ENCODE results near the gene P4HA2.

The P4HA2 gene

GRCh38 chr5:132268769-132269551 lies 41.3 kb upstream of the P4HA2 start:
- Mint-ChIP-seq H3K4me3 (no peak overlapping the region), H3K9me3 (no peaks in the 10 kb centered on the region), H3K36me3 (ENCODE audit: low read depth) (peaks cover 35% of the 10 kb centered on the region), H3K27me3 (ENCODE audit: low read depth) (no peaks in the 10 kb centered on the region), H3K27ac (peak overlapping the region in 2 of 3 experiments; percentile 47 to 62), H3K4me1 (peaks cover 75% of the 10 kb centered on the region)
- no peak for TF ChIP-seq CTCF (IDR thresholded peaks at IDR 0.05; ENCODE audit: unreplicated experiment in 3 of 3)

DNA sequence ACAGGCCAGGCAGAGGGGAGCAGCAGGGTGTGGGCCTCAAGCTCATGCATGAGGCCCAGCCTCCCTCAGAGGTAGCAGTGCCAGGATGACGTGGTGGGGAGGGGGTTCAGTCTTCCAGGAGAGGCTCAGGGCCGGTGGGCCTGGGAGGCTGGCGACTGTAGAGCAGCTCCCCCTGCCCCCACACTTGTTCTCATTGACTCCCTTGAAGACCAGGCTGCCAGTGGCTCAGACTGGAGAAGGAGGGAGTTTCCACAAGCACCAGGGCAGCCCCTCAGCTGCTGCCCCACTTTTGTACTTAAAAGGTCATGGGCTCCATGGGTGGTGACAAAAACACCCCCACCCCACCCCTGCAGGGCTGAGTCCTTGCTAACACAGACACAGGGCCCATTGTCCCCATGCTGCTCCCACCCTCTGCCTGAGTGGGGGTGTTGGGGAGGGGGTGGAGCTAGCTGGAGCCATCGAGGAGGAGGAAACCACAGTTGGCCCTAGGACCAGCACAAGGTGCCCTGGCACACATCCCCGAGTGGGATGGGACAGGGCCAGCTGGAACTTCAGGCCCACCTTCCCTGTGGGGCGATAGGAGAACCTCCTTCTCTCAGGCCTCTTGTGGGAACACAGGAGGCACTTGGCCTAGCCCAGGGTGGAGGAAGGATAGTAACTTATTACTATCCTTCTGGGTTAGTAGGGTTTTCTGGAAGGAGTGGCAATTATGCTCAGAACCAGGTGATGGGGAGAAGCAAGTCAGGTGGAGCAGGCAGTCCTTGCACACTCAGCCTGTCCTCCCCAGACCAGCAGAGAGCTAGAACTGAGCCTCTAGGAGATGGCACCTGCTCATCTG lies 40.5 kb upstream of the P4HA2 start:
- Mint-ChIP-seq H3K9me3 (no peaks in the 10 kb centered on the region), H3K27ac (peak overlapping the region in 2 of 3 experiments; percentile 13 to 53), H3K4me1 (peaks cover 72% of the 10 kb centered on the region), H3K36me3 (ENCODE audit: low read depth) (peaks cover 36% of the 10 kb centered on the region), H3K4me3 (no peak overlapping the region), H3K27me3 (ENCODE audit: low read depth) (no peaks in the 10 kb centered on the region)
- no peak for TF ChIP-seq CTCF (IDR thresholded peaks at IDR 0.05; ENCODE audit: unreplicated experiment in 3 of 3)

- H3K27ac Mint-ChIP-seq = peak overlapping the region in 2 of 3 experiments; percentile 13 to 53
- no peaks in the 10 kb centered on the region for H3K9me3 Mint-ChIP-seq
- H3K4me3 Mint-ChIP-seq = no peak overlapping the region
- peaks cover 76% of the 10 kb centered on the region for H3K4me1 Mint-ChIP-seq
- H3K27me3 Mint-ChIP-seq (ENCODE audit: low read depth) = peaks cover under 1% of the 10 kb centered on the region
- H3K36me3 Mint-ChIP-seq (ENCODE audit: low read depth) = peaks cover 29% of the 10 kb centered on the region
- TF ChIP-seq CTCF (IDR thresholded peaks at IDR 0.05; ENCODE audit: unreplicated experiment in 3 of 3) = no peak
Measured at GRCh38 chr5:132267166-132267739, 39.6 kb upstream of the P4HA2 start.

DNA sequence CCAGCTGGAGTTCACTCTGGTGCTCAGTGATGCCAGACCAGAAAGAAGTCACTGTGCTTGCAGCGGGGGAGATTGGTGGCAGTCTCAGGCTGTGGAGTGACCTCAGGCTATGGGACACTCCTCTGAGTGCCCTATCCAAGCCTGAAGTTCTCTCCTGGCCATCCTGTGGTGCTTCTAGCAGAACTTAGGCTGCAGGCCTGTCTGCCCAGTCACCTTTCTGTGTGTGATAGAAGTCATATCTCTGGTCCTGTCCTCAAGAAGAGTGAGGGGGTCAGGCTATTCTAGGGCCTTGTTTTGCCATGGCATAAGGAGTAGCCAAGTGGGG lies 39.1 kb upstream of the P4HA2 start:
- peaks cover 28% of the 10 kb centered on the region for H3K36me3 Mint-ChIP-seq (ENCODE audit: low read depth)
- no peak overlapping the region for H3K4me3 Mint-ChIP-seq
- no peaks in the 10 kb centered on the region for H3K9me3 Mint-ChIP-seq
- H3K27ac Mint-ChIP-seq = peak overlapping the region in 2 of 3 experiments; percentile 20 to 26
- peaks cover 4% of the 10 kb centered on the region for H3K27me3 Mint-ChIP-seq (ENCODE audit: low read depth)
- no peak for TF ChIP-seq CTCF (IDR thresholded peaks at IDR 0.05; ENCODE audit: unreplicated experiment in 3 of 3)
- H3K4me1 Mint-ChIP-seq = peaks cover 80% of the 10 kb centered on the region

DNA sequence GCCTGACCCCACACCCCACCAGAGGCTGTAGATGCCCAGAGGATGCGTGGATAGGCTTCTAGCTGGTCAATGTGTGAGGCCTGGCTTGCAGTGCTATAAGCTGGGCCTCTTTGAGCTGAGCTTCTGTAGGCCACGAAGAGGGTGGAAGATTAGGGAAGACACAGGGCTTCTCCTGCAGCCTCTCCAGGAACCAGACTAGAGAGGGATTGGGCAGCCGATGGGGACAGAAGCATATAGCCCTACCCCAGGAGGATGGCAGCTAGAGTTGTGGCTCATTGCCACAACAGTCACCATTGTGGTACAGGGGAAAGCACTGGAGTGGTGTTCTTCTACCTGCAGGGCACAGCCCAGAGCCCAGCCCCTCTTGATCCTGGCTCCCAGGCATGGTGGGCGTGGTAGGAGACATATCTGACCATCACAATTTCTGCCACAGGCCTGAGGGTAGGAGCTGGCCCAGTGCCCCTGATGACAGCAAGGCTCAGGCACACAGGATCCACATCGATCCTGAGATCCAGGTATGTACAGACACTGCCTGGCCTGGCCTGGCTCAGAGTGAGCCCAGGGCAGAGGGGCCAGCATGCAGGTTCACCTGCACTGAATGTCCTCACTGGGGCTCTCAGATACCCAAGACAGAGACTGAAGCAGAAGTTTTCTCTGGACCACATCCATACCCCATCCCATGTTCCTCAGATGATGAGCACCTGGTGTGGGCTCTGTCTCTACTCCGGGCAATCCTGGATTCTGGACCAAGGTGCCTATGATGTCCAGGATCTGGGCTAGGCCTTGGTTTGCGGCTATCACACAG lies 38.6 kb upstream of the P4HA2 start:
- peaks cover 31% of the 10 kb centered on the region for H3K36me3 Mint-ChIP-seq (ENCODE audit: low read depth)
- no peak for TF ChIP-seq CTCF (IDR thresholded peaks at IDR 0.05; ENCODE audit: unreplicated experiment in 3 of 3)
- peaks cover 4% of the 10 kb centered on the region for H3K27me3 Mint-ChIP-seq (ENCODE audit: low read depth)
- peak overlapping the region; percentile 74 to 95 (median 86) for H3K27ac Mint-ChIP-seq
- no peaks in the 10 kb centered on the region for H3K9me3 Mint-ChIP-seq
- peaks cover 84% of the 10 kb centered on the region for H3K4me1 Mint-ChIP-seq
- H3K4me3 Mint-ChIP-seq = peak overlapping the region in 1 of 3 experiments; percentile 46

Data from nephron (organoid).